ENCODE results near the gene CDCA3. TPM values are rescaled to one million over a fixed set of nuclear protein-coding genes. Genes with fewer than 3 reads are reported as not detected.

The CDCA3 gene
- total RNA-seq, 4 donors from 2014 or later: 0.73 to 1.3 (median 0.90) TPM

DNA sequence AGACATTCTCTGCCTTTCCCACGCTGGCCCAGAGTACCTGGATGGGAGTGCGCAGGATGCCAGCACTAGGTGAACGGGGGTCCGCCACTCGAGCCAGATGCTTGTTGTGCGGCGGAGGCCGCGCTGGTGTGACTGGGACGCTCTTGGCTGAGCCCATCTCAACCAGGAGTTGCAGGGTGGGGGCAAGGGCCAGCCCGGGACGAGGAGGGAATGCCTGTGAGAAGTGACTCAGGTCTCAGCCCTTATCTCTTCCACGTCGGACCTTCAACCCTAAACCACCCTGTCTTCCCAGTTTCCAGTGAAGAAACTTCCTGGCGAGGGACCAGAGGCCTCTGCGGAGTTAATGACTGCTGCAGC, 312 bp downstream of the CDCA3 start:
- Histone ChIP-seq H3K36me3 (peaks cover 3% of the 10 kb centered on the region in 2 donors), H3K9me3 (no peaks in the 10 kb centered on the region), H3K4me3 (replicated peaks in 1 of 3) (no peak overlapping the region), H3K27ac (no peak overlapping the region), H3K27me3 (no peaks in the 10 kb centered on the region), H3K4me1 (peaks cover 10 to 12% of the 10 kb centered on the region in 2 donors)
- no peak for TF ChIP-seq POLR2A (IDR thresholded peaks at IDR 0.05)
- DNase-seq: no peak
- WGBS, 2 donors: 35% methylated on average over 14 of the region's 16 CpGs
- intact Hi-C loops (cut with DNase I): no loop called here

DNA sequence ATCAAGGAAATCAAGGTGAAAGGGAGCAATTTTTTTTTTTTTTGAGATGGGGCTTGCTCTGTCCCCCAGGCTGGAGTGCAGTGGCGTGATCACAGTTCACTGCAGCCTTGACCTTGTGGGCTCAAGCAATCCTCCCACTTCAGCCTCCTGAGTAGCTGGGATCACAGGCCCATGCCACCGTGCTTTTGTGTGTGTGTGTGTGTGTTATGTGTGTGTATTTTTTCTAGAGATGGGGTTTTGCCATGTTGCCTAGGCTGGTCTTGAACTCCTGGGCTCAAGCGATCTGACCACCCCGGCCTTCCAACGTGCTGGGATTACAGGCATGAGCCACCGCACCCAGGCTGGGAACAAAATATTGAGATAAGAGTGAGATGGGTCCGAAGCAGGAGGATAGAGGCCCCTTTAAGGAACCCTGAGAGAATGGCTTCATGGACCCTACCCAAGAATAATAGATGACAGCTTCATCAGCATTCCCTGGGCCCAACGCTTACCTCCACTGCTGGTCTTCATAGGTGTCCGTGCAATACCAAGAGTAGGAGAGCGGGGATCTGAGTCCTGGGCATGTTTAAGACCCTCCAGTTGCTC, 1.0 kb downstream of the CDCA3 start:
- Histone ChIP-seq H3K9me3 (no peaks in the 10 kb centered on the region), H3K4me1 (peaks cover 10 to 12% of the 10 kb centered on the region in 2 donors), H3K27me3 (no peaks in the 10 kb centered on the region), H3K4me3 (replicated peaks in 1 of 3) (no peak overlapping the region), H3K27ac (no peak overlapping the region), H3K36me3 (no peaks in the 10 kb centered on the region)
- no peak for DNase-seq
- WGBS, 2 donors: 70 to 75% methylated on average over 10 of the region's 10 CpGs
- TF ChIP-seq, protein P1, sequence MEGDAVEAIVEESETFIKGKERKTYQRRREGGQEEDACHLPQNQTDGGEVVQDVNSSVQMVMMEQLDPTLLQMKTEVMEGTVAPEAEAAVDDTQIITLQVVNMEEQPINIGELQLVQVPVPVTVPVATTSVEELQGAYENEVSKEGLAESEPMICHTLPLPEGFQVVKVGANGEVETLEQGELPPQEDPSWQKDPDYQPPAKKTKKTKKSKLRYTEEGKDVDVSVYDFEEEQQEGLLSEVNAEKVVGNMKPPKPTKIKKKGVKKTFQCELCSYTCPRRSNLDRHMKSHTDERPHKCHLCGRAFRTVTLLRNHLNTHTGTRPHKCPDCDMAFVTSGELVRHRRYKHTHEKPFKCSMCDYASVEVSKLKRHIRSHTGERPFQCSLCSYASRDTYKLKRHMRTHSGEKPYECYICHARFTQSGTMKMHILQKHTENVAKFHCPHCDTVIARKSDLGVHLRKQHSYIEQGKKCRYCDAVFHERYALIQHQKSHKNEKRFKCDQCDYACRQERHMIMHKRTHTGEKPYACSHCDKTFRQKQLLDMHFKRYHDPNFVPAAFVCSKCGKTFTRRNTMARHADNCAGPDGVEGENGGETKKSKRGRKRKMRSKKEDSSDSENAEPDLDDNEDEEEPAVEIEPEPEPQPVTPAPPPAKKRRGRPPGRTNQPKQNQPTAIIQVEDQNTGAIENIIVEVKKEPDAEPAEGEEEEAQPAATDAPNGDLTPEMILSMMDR (IDR thresholded peaks at IDR 0.05): no peak
- TF ChIP-seq POLR2A (IDR thresholded peaks at IDR 0.05): no peak
- intact Hi-C loops (cut with DNase I): no loop called here

DNA sequence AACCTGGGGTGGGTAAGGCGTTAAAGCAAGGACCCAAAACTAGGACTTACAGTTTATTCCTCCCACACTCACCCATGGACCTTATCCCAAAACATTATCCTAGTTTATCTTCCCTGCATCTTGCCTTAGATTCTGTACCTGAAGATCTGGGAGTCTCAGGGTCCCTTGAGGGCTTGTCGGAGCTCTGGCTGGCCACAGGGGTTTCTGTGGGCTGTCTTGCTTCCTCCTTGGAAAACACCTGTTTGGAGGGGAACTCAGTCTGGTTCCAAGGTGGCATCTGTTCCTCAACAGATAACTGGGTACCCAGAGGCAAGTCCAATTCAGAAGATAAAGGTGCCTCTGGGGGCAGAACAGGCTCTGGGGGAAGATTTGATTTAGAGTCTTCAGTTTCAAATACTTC, 1.7 kb downstream of the CDCA3 start:
- Histone ChIP-seq H3K27ac (no peak overlapping the region), H3K4me3 (replicated peaks in 1 of 3) (no peak overlapping the region), H3K27me3 (no peaks in the 10 kb centered on the region), H3K4me1 (peaks cover 10 to 12% of the 10 kb centered on the region in 2 donors), H3K9me3 (no peaks in the 10 kb centered on the region), H3K36me3 (no peaks in the 10 kb centered on the region)
- WGBS, 2 donors: 70 to 95% methylated on average over 2 of the region's 2 CpGs
- intact Hi-C loops (cut with DNase I): no loop called here
- no peak for TF ChIP-seq POLR2A (IDR thresholded peaks at IDR 0.05)
- TF ChIP-seq, protein P1 (IDR thresholded peaks at IDR 0.05): no peak
- DNase-seq: no peak

DNA sequence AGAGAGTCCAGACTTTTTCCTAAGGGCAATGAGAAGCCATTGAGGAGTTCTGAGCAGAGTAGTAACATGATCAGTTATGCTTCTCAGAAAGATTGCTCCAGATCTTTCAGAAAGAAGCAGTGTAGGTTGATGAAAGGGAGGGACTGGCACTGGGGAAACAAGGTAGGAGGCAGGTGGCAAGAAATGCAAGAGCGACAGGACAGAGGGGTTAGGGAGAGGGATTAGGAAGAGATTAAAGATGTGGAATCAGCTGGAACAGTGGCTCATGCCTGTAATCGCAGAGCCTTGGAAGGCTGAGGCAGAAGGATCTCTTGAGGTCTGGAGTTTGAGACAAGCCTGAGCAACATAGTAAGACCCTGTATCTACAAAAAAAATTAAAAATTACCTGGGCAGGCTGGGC, 3.4 kb downstream of the CDCA3 start:
- no peaks in the 10 kb centered on the region for H3K9me3 ChIP-seq
- H3K4me3 ChIP-seq (replicated peaks in 1 of 3): no peak overlapping the region
- intact Hi-C loops (cut with DNase I): no loop called here
- no peaks in the 10 kb centered on the region for H3K27me3 ChIP-seq
- no peak for TF ChIP-seq POLR2A (IDR thresholded peaks at IDR 0.05)
- TF ChIP-seq, protein P1 (IDR thresholded peaks at IDR 0.05): no peak
- 89 to 98% methylated on average over 2 of the region's 2 CpGs for WGBS, 2 donors
- peaks cover 3% of the 10 kb centered on the region in 2 donors for H3K4me1 ChIP-seq
- no peaks in the 10 kb centered on the region for H3K36me3 ChIP-seq
- H3K27ac ChIP-seq: no peak overlapping the region
- DNase-seq: no peak

DNA sequence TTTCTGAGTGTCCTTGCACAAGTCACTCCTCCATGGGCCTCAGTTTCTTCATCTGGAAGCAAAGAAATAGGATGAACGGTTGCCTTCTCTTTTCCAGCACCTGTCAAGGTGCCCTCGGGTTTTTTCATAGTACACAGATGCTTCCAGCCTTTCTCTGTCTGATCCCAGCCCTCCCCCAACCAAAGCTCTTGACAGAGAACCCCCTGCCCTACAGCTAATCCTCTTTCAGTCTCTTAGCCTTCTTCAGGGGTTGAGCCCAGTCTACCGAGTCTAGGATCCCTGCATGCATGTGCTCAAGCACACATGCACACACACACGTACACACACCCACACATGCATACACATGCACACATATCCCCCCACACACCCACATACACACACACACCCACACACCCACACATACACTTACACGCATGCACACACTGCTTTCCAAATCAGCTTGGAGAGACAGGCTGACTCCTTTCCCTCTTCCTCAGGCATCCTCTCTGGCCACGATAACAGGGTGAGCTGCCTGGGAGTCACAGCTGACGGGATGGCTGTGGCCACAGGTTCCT, 4.7 kb downstream of the CDCA3 start:
- Histone ChIP-seq H3K4me1 (peaks cover 3% of the 10 kb centered on the region in 2 donors), H3K27ac (no peak overlapping the region), H3K36me3 (no peaks in the 10 kb centered on the region), H3K27me3 (no peaks in the 10 kb centered on the region), H3K9me3 (no peaks in the 10 kb centered on the region), H3K4me3 (replicated peaks in 1 of 3) (no peak overlapping the region)
- WGBS, 2 donors: 91 to 93% methylated on average over 7 of the region's 7 CpGs
- DNase-seq: no peak
- intact Hi-C loops (cut with DNase I): no loop called here
- TF ChIP-seq, protein P1 (IDR thresholded peaks at IDR 0.05): no peak
- no peak for TF ChIP-seq POLR2A (IDR thresholded peaks at IDR 0.05)

All from thyroid gland (tissue), 4 donors.